GM19328 (cell line): Measurements from ENCODE around the gene IGF2BP3.

ENCODE experiments used
- ATAC-seq: cut with Tn5 transposase; IDR thresholded peaks from one replicate; pipeline ENCODE4 v1.9.1; 2021; ENCODE audit warnings: mild to moderate bottlenecking, moderate library complexity; ENCODE audit not compliant: unreplicated experiment

IGF2BP3 gene

GRCh38 chr7:23298885-23299769 lies 171.2 kb downstream of the IGF2BP3 start, which contains the start of gene MALSU1:
TSS of gene MALSU1 (plus strand) at chr7:23299339. CDS start at chr7:23299353, 14 bp downstream.
- ATAC-seq, result peak; percentile 99

- no peak for ATAC-seq
Measured at GRCh38 chr7:23298141-23298881, 172.0 kb downstream of the IGF2BP3 start.

- no peak for ATAC-seq
Measured at GRCh38 chr7:23295401-23295697, 174.9 kb downstream of the IGF2BP3 start.

DNA sequence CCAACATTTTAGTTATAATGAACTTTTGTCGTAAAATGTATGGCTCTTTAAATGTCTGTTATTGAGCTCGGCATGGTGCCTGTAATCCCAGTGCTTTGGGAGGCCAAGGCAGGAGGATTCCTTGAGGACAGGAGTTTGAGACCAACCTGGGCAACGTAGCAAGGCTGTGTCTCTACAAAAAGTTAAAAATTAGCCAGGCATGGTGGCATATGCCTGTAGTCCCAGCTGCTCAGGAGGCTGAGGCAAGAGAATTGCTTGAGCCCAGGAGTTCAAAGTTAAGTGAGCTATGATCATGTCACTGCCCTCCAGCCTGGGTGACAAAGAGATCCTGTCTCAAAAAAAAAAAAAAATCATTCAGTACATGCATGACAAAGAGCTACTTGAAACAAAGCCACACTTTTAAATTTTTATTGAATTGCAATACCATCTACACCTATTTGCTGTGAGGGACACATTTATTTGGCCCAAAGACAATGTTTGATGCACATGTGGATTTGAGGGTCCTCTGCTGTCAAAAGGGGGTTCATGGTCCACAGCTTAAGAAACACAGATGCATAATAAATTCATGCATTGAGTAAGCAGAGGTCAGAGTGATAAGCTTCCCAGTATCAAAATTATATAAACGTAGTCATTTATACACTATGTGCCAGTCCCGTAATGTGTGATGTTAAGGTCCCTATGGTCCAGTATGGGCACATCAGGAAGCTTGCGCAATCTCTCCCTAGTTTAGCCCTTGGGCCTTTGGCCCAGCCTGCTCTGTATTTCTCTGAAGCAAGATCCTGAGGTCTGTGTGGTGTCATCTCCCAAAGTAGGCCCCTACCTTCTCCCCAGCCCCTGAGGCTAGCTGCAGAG lies 175.5 kb downstream of the IGF2BP3 start:
- ATAC-seq, result no peak

DNA sequence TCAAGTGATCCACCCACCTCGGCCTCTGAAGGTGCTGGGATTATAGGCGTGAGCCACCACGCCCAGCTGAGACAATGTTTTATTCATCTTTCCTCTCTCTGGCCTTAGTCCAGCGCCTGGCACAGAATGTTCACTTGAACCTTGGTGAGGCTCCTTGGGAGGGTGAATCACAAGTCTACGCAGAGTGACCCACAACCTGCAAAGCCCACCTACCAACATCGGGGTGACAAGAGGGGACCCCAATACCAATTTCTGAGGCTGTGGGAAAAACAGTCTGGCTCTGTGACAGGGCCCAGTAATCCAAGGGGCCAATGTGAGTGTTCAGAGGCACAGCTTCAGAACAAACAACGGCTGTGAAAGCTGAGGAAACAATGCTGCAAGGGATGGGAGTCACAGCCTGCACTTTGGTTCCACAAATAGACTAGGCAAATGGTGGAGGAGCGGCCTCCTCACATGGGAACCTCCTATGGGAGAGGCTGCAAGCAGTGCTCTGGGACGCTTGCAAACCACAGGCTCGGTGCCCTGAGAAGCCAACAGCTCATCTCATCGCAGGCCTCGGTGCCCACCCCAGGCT lies 176.7 kb downstream of the IGF2BP3 start:
- ATAC-seq, result no peak

DNA sequence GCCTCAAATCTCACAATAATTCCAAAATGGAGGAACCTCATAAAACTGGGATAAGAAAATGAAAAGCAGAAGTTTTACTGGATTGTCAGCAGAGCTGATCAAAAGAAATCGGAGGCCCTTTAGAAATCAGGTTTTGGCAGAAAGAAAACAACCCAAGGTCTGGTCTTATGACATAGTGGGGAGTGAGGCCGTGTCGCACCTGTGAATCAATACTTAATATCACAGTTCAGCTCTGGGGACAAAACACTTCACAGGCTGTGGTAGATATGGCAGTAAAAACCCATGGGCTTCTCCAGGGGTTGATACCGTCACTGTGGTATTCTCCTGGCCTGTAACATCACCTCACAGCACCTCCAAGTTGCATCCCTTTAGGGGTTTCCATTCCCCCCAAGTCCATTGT lies 177.7 kb downstream of the IGF2BP3 start:
- ATAC-seq, result no peak

DNA sequence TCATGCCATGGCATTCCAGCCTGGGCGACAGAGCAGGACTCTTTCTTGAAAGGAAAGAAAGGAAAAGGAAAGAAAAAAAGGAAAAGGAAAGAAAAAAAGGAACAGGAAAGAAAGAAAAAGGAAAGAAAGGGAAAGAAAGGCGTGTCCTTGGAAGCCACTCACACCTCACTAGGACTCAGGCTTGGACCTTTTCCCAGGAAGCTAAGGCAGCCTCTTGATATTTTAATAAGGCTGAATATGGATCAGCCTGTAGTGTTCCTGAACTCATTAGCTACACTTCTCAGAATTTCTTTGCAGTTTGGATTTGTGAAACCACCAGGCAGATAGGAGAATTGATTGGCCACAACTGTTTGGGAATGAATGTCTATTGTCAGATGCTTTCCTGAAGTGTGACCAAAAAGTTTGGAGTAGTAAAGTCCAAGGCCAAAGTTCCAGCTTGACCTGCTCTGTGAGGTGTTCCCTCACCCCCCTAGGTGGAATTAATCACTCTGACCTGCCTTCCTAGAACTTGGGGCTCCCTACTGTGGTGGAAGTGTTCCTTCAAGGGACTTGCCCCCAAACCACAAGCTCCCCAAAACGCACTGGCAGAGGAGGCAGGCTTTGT lies 178.2 kb downstream of the IGF2BP3 start:
- no peak for ATAC-seq

DNA sequence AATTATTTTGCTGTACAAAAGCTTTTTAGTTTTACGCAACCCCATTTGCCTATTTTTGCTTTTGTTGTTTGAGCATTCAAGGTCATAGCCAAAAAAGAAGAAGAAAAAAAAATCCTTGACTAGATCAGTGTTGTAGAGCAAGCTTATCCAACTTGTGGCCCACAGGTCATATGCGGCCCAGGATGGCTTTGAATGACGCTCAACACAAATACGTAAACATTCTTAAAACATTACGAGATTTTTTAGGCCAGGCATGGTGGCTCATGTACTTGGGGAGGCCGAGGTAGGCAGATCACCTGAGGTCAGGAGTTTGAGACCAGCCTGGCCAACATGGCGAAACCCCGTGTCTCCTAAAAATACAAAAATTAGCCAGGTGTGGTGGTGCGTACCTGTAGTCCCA lies 179.3 kb downstream of the IGF2BP3 start:
- ATAC-seq, result no peak

- ATAC-seq, result no peak
Measured at GRCh38 chr7:23287612-23288011, 182.7 kb downstream of the IGF2BP3 start.

DNA sequence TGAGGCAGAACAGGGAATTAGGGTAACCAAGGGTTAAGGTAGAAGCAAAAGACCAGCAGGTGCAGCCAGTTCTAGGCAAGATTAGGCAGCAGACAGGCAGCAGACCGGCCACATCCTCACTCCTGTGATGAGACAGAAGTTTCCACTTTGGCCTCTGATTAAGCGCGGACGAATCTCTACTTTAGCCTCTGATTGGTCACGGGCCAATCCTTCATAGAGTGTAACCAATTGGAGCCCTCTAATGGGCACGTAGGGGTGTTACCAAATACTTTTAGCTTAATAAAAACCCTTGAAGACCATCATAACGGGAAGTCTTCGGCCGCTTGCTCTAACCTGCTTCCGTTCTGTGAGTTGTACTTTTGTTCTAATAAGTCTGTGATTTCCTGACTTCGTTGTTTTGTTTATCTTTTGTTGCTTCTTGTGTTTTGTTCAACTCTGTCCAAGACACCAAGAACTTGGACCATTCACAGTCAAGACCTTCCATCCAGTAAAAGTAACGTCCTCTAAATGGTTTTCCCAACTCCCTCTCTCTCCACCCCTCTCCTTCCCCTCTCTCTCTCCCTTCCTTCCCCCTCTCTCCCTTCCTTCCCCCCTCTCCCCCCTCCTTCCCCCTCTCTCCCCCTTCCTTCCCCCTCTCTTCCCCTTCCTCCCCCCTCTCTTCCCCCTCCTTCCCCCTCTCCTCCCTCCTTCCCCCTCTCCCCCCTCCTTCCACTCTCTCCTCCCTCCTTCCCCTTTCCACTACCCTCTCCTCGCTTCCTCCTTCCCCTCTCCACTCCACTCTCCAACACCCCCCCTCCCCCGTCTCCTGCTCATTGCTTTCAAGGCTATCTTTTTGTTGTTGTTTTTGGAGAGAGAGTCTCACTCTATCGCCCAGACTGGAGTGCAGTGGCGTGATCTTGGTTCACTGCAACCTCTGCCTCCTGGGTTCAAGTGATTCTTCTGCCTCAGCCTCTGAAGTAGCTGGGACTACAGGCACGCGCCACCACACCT lies 184.3 kb downstream of the IGF2BP3 start:
- no peak for ATAC-seq

DNA sequence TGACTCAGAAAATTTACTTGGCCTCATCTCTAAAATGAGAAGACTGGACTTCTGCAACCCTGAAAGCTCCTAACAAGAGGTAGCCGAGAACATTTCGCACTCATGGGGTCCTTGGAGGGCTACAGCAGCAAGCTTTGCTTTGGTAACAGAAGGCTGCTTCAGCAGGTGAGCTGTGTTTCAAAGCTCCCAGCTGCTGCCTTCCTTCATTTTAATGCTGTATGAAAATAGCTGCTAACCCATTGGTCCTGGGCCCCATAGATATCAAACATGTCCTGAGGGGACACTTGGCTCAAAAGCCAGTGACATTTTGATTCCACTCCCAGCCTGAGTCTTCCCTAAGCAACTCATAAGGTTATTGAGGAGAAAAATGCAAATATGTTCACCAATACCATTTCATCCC lies 185.4 kb downstream of the IGF2BP3 start:
- ATAC-seq, result no peak

- ATAC-seq, result no peak
Measured at GRCh38 chr7:23283086-23283485, 187.2 kb downstream of the IGF2BP3 start.

DNA sequence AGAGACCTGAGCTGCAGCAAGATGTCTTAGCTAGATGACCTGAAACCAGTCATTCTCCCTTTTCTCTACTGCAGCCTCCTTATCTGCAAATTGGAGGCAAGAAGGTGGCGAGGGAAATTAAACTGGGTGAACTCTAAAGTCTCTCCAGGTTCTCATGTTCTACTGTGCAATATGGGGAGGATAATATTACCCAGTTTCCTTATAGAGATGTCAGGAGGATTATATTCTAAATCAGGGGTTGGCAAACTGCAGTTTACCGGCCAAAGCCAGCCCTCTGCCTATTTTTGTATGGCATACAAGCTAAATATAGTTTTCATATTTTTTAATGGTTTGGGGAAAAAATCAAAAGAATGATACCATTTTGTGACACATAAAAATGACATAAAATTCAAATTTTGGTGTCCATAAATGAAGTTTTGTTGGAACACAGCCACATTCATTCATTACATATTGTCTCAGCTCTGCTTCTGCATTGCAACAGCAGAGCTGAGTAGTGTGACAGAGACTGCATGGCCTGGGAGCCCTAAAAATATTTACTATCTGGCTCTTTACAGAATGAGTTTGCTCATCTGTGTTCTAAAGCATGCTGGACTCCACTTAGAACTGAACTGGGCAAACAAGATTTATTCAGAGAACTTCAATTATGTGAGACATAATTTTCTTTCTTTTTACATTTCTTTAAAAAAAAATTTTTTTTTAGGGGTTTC lies 190.3 kb downstream of the IGF2BP3 start:
- no peak for ATAC-seq

GRCh38 chr7:23277359-23277989 lies 192.8 kb downstream of the IGF2BP3 start:
- ATAC-seq, result no peak

GRCh38 chr7:23276947-23277346 lies 193.3 kb downstream of the IGF2BP3 start:
- no peak for ATAC-seq

DNA sequence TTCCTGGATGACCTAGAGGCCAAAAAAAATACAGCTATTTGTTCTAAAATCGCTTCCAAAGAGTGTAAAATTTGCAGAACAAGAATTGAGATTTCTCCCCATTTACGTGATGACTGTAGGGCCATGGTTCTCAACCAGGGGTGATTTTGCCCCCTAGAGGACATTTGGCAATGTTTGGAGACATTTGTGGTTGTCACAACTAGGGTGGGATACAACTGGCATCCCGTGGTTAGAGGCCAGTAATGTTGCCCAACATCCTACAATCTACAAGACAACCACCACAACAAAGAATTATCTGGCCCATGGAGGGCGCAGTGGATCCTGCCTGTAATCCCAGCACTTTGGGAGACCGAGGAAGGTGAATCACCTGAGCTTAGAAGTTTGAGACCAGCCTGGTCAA lies 193.9 kb downstream of the IGF2BP3 start:
- no peak for ATAC-seq

DNA sequence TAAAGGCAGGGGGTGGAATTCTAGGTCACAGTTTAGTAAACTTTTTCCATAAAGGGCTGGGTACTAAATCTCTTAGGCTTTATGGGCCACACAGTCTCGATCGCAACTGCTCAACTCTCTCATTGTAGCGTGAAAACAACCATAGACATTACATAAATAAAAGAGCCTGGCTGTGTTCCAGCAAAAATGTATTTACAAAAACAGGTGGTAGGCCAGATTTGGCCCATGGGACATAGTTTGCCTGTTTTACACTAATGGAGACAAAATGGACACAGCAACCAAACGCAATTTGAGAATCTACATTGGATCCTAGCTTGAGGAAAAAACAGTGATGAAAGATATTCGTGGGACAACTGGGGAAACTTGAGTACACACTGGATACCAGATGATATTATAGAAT lies 194.4 kb downstream of the IGF2BP3 start:
- ATAC-seq, result no peak

GRCh38 chr7:23273141-23273599 lies 197.1 kb downstream of the IGF2BP3 start:
- peak; percentile 91 for ATAC-seq
